HEK293 (cell line): ENCODE results near the gene PHF20.
A peak's percentile ranks its signal among the peaks of the same experiment; 100 is the strongest.
"Not testable (repeated sequence)": the region's sequence is repeated elsewhere in the genome, so short reads cannot be mapped to it uniquely, and the experiment has no call there.

ENCODE experiments used
- CTCF ChIA-PET: fragments of 350-600 bp; formaldehyde crosslinking; extraction: SDS; loops from one replicate; lab custom pipeline; 2021; ENCODE audit warnings: antibody characterized with exemption; lab: Yijun Ruan, JAX
- POLR2A ChIA-PET: fragments of 300-600 bp; formaldehyde crosslinking; extraction: SDS; loops from one replicate; lab custom pipeline; 2020; ENCODE audit warnings: antibody characterized with exemption, inconsistent platforms; lab: Yijun Ruan, JAX
- H3K27ac ChIP-seq: fragments of 200-500 bp; sonication (Bioruptor generic); 2 replicates; pipeline ENCODE4 v1.5.1; 2014; ENCODE audit warnings: low read depth, low read length, control low read depth, inconsistent platforms; ENCODE audit errors: extremely low read depth
- H3K36me3 ChIP-seq, 2 experiments: fragments of 200-500 bp in 1 of 2; sonication (Bioruptor generic) in 1 of 2; 1 replicate in 1 of 2; 2 replicates in 1 of 2; pipeline ENCODE4 v1.5.1; 2014 to 2017; ENCODE audit warnings: inconsistent platforms in 2 of 2, low read length in 2 of 2; ENCODE audit not compliant: control insufficient read depth in 2 of 2, insufficient read depth in 1 of 2
- H3K4me1 ChIP-seq: fragments of 200-500 bp; sonication (Bioruptor generic); 2 replicates; pipeline ENCODE4 v1.5.1; 2014; ENCODE audit warnings: mild to moderate bottlenecking, low read length, inconsistent platforms; ENCODE audit not compliant: control insufficient read depth, insufficient read depth
- H3K4me3 ChIP-seq: 2 replicates; pipeline ENCODE4 v1.5.1; 2011; ENCODE audit warnings: low read depth, mild to moderate bottlenecking, control low read depth, low read length, moderate library complexity
- H3K9me3 ChIP-seq: fragments of 200-500 bp; sonication (Bioruptor generic); 2 replicates; pipeline ENCODE4 v1.5.1; 2014; ENCODE audit warnings: low read depth, low read length, inconsistent platforms; ENCODE audit not compliant: control insufficient read depth, insufficient read depth
- BCL11B ChIP-seq: fragments of 450-650 bp; formaldehyde crosslinking; IDR thresholded peaks from 2 replicates; pipeline ENCODE4 v1.5.1; 2016; ENCODE audit warnings: low read depth, missing biosample characterization, missing genetic modification characterization
- GLI4 ChIP-seq: fragments of 450-650 bp; formaldehyde crosslinking; IDR thresholded peaks from 2 replicates; pipeline ENCODE4 v1.5.1; 2016; ENCODE audit warnings: missing biosample characterization, missing genetic modification characterization
- KLF1 ChIP-seq: fragments of 450-650 bp; formaldehyde crosslinking; IDR thresholded peaks from 2 replicates; pipeline ENCODE4 v1.5.1; 2016; ENCODE audit warnings: missing biosample characterization, missing genetic modification characterization
- KLF8 ChIP-seq: fragments of 450-650 bp; formaldehyde crosslinking; IDR thresholded peaks from 2 replicates; pipeline ENCODE4 v1.5.1; 2016; ENCODE audit warnings: missing biosample characterization, missing genetic modification characterization
- OVOL3 ChIP-seq: fragments of 450-650 bp; formaldehyde crosslinking; IDR thresholded peaks from 2 replicates; pipeline ENCODE4 v1.5.1; 2016; ENCODE audit warnings: missing biosample characterization, missing genetic modification characterization
- REST ChIP-seq: fragments of 450-650 bp; formaldehyde crosslinking; IDR thresholded peaks from 2 replicates; pipeline ENCODE4 v1.5.1; 2016; ENCODE audit warnings: missing biosample characterization, missing genetic modification characterization
- ZFP41 ChIP-seq: fragments of 450-650 bp; formaldehyde crosslinking; IDR thresholded peaks from 2 replicates; pipeline ENCODE4 v1.5.1; 2016; ENCODE audit warnings: missing biosample characterization, missing genetic modification characterization, borderline replicate concordance
- ZIC2 ChIP-seq: fragments of 450-650 bp; formaldehyde crosslinking; IDR thresholded peaks from 2 replicates; pipeline ENCODE4 v1.5.1; 2016; ENCODE audit warnings: missing biosample characterization, missing genetic modification characterization
- ZNF140 ChIP-seq: fragments of 450-650 bp; formaldehyde crosslinking; IDR thresholded peaks from 2 replicates; pipeline ENCODE4 v1.5.1; 2016; ENCODE audit warnings: missing biosample characterization, missing genetic modification characterization
- ZNF560 ChIP-seq: fragments of 450-650 bp; formaldehyde crosslinking; IDR thresholded peaks from 2 replicates; pipeline ENCODE4 v1.5.1; 2017; ENCODE audit warnings: missing biosample characterization, missing genetic modification characterization, borderline replicate concordance
- ZNF654 ChIP-seq: fragments of 450-650 bp; formaldehyde crosslinking; IDR thresholded peaks from 2 replicates; pipeline ENCODE4 v1.5.1; 2016; ENCODE audit warnings: low read depth, missing biosample characterization, missing genetic modification characterization
- ZNF692 ChIP-seq: fragments of 450-650 bp; formaldehyde crosslinking; IDR thresholded peaks from 2 replicates; pipeline ENCODE4 v1.5.1; 2016; ENCODE audit warnings: missing biosample characterization, missing genetic modification characterization

Gene PHF20

GRCh38 chr20:35757098-35757705 lies 14.6 kb upstream of the PHF20 start:
- POLR2A ChIA-PET = interaction anchor here (0.6 kb wide), 1 partner anchor 23 kb away, joined by 4 read pairs; no protein-coding TSS in a partner anchor
- Histone ChIP-seq H3K4me3 (no peak overlapping the region), H3K27ac (no peak overlapping the region), H3K4me1 (no peaks in the 10 kb centered on the region), H3K9me3 (no peaks in the 10 kb centered on the region), H3K36me3 (no peaks in the 10 kb centered on the region)
- TF ChIP-seq REST (tag by site-specific recombination) (0 out of 2 replicates have a peak, but pooled peaks have one; percentile 34), BCL11B (tag by site-specific recombination) (no peak), ZNF692 (tag by site-specific recombination) (no peak)
- CTCF ChIA-PET = interaction anchor here (0.6 kb wide), 1 partner anchor 126 kb away, joined by 3 read pairs; no protein-coding TSS in a partner anchor

- H3K9me3 ChIP-seq, H3K4me3 ChIP-seq, H3K36me3 ChIP-seq, H3K27ac ChIP-seq, CTCF ChIA-PET, H3K4me1 ChIP-seq: not testable (repeated sequence)
- POLR2A ChIA-PET = interaction anchor here (0.7 to 1.3 kb wide), 2 partner anchors 19 to 1602 kb away, joined by 3 to 9 read pairs; partner anchors contain the start of gene RBM39
Measured at GRCh38 chr20:35761548-35761947, 10.3 kb upstream of the PHF20 start.

- CTCF ChIA-PET = no interaction called here
- H3K27ac ChIP-seq = no peak overlapping the region
- no peaks in the 10 kb centered on the region for H3K36me3 ChIP-seq
- POLR2A ChIA-PET = interaction anchor here (0.7 to 1.3 kb wide), 2 partner anchors 20 to 1603 kb away, joined by 3 to 9 read pairs; partner anchors contain the start of gene RBM39
- H3K4me3 ChIP-seq = no peak overlapping the region
- H3K4me1 ChIP-seq = no peaks in the 10 kb centered on the region
- TF ChIP-seq KLF1 (tag by site-specific recombination) (no peak), ZNF560 (tag by site-specific recombination) (no peak), ZNF140 (tag by site-specific recombination) (no peak), KLF8 (no peak), ZNF654 (tag by site-specific recombination) (no peak), GLI4 (tag by site-specific recombination) (no peak), ZFP41 (no peak), ZIC2 (tag by site-specific recombination) (no peak), OVOL3 (tag by site-specific recombination) (no peak)
- H3K9me3 ChIP-seq = no peaks in the 10 kb centered on the region
Measured at GRCh38 chr20:35762461-35762860, 9.4 kb upstream of the PHF20 start.

GRCh38 chr20:35764936-35765335 lies 6.9 kb upstream of the PHF20 start:
- H3K4me1 ChIP-seq, H3K27ac ChIP-seq, CTCF ChIA-PET, H3K9me3 ChIP-seq, H3K36me3 ChIP-seq, H3K4me3 ChIP-seq: not testable (repeated sequence)
- POLR2A ChIA-PET = interaction anchor here (0.9 to 1.2 kb wide), 2 partner anchors 21 to 23 kb away, joined by 3 to 7 read pairs; partner anchors contain the start of gene RBM39
